OCI-LY1 (cell line): Measurements from ENCODE around the gene CTNNBL1.

Source experiments
- H2AFZ ChIP-seq: fragments of 200-600 bp; sonication (generic), shearing (Covaris generic); 2 replicates; pipeline ENCODE4 v1.6.0; 2014; ENCODE audit warnings: antibody characterized with exemption, mild to moderate bottlenecking, low read length
- H3F3A ChIP-seq: fragments of 200-600 bp; sonication (generic), shearing (Covaris generic); 2 replicates; pipeline ENCODE4 v1.6.0; 2014; ENCODE audit warnings: mild to moderate bottlenecking, antibody characterized with exemption, low read length, moderate library complexity; ENCODE audit not compliant: insufficient read depth
- H3K27ac ChIP-seq: fragments of 200-600 bp; sonication (generic); 2 replicates; pipeline ENCODE4 v1.5.1; 2014; ENCODE audit warnings: low read length, mixed run types, mild to moderate bottlenecking, low read depth; ENCODE audit not compliant: poor library complexity, severe bottlenecking
- H3K27me3 ChIP-seq: fragments of 200-600 bp; sonication (generic); 2 replicates; pipeline ENCODE4 v1.6.0; 2014; ENCODE audit warnings: antibody characterized with exemption, mild to moderate bottlenecking, low read length, moderate library complexity; ENCODE audit not compliant: insufficient read depth
- H3K36me3 ChIP-seq: fragments of 200-600 bp; sonication (generic); 2 replicates; pipeline ENCODE4 v1.6.1; 2014; ENCODE audit warnings: mild to moderate bottlenecking, antibody characterized with exemption, low read length, moderate library complexity, mixed read lengths; ENCODE audit not compliant: insufficient read depth
- H3K4me1 ChIP-seq: fragments of 200-600 bp; sonication (generic); 2 replicates; pipeline ENCODE4 v1.5.1; 2014; ENCODE audit warnings: mild to moderate bottlenecking, low read length, moderate library complexity; ENCODE audit not compliant: insufficient read depth, severe bottlenecking
- H3K4me2 ChIP-seq: fragments of 200-600 bp; sonication (generic), shearing (Covaris generic); 2 replicates; pipeline ENCODE4 v1.6.1; 2014; ENCODE audit warnings: low read length
- H3K4me3 ChIP-seq: fragments of 200-600 bp; sonication (generic); 2 replicates; pipeline ENCODE4 v1.5.1; 2014; ENCODE audit warnings: low read length, low read depth, mild to moderate bottlenecking, mixed read lengths; ENCODE audit not compliant: poor library complexity, severe bottlenecking
- H3K79me2 ChIP-seq: fragments of 200-600 bp; shearing (Covaris generic); 2 replicates; pipeline ENCODE4 v1.6.1; 2016; ENCODE audit warnings: mixed run types, low read length, mixed read lengths; ENCODE audit not compliant: insufficient read depth
- H3K9ac ChIP-seq: fragments of 200-600 bp; sonication (generic), shearing (Covaris generic); 2 replicates; pipeline ENCODE4 v1.6.1; 2014; ENCODE audit warnings: mild to moderate bottlenecking, low read length, mixed read lengths
- H3K9me2 ChIP-seq: fragments of 200-600 bp; sonication (generic), shearing (Covaris generic); 2 replicates; pipeline ENCODE4 v1.6.1; 2014; ENCODE audit warnings: low read depth, mild to moderate bottlenecking, low read length, mixed read lengths
- H3K9me3 ChIP-seq: fragments of 200-600 bp; shearing (Covaris generic); 2 replicates; pipeline ENCODE4 v1.6.1; 2014; ENCODE audit warnings: low read length, mixed read lengths
- H4K20me1 ChIP-seq: fragments of 200-600 bp; sonication (generic), shearing (Covaris generic); 2 replicates; pipeline ENCODE4 v1.6.0; 2016; ENCODE audit warnings: mild to moderate bottlenecking, low read length; ENCODE audit not compliant: insufficient read depth
- CTCF ChIP-seq: fragments of 200-600 bp; sonication (generic), shearing (Covaris generic); IDR thresholded peaks from 2 replicates; pipeline ENCODE4 v1.5.1; 2017; ENCODE audit warnings: mild to moderate bottlenecking, antibody characterized with exemption, low read length, moderate library complexity, mixed read lengths
- EZH2 ChIP-seq: fragments of 200-600 bp; sonication (generic), shearing (Covaris generic); IDR thresholded peaks from 2 replicates; pipeline ENCODE4 v1.8.0; 2017; ENCODE audit warnings: borderline replicate concordance, mixed run types, mild to moderate bottlenecking, antibody characterized with exemption, low read length, moderate library complexity, mixed read lengths

Gene CTNNBL1

GRCh38 chr20:37839955-37840354, 146.1 kb downstream of the CTNNBL1 start:
- H3K4me2 ChIP-seq: no peak overlapping the region
- H3K9ac ChIP-seq: no peak overlapping the region
- no peaks in the 10 kb centered on the region for H4K20me1 ChIP-seq
- H3K79me2 ChIP-seq: no peaks in the 10 kb centered on the region
- H3K4me1 ChIP-seq: no peaks in the 10 kb centered on the region
- TF ChIP-seq CTCF: no peak
- TF ChIP-seq EZH2: no peak
- no peaks in the 10 kb centered on the region for H3K9me2 ChIP-seq
- H3K36me3 ChIP-seq: peaks cover 23% of the 10 kb centered on the region; the same call in 1 of the 2 replicates
- no peak overlapping the region for H3K4me3 ChIP-seq
- H3K27me3 ChIP-seq: no peaks in the 10 kb centered on the region
- H3F3A ChIP-seq: no peaks in the 10 kb centered on the region
- no peak overlapping the region for H3K27ac ChIP-seq
- no peaks in the 10 kb centered on the region for H3K9me3 ChIP-seq
- H2AFZ ChIP-seq: no peak overlapping the region

DNA sequence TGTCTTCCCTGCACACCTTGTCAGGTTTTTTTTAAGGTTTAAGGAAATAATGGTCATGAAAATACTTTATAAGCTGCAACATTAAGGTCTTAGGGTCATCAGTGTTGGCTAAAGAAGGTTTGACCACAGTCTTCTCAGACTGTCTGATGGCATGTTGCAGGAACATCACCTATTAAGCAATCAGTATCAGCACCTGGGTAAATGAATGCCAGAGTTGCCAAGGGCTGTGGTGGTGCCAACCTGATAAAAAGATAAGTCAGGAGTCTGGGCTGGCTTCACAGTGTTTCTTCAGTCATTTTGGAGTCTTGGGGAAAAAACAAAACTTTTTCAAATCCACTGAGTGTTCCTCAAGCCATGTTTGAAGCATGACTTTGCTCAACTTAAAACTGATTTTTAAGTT, 147.6 kb downstream of the CTNNBL1 start:
- Histone ChIP-seq H3K27me3 (no peaks in the 10 kb centered on the region), H3K27ac (no peak overlapping the region), H3K4me2 (no peak overlapping the region), H3K4me3 (no peak overlapping the region), H3F3A (no peaks in the 10 kb centered on the region), H3K4me1 (no peaks in the 10 kb centered on the region), H3K9ac (no peak overlapping the region), H4K20me1 (no peaks in the 10 kb centered on the region), H3K79me2 (no peaks in the 10 kb centered on the region), H3K9me2 (no peaks in the 10 kb centered on the region), H2AFZ (no peak overlapping the region), H3K9me3 (no peaks in the 10 kb centered on the region), H3K36me3 (peaks cover 26% of the 10 kb centered on the region; the same call in 1 of the 2 replicates)
- no peak for TF ChIP-seq EZH2
- TF ChIP-seq CTCF: no peak

- no peak for TF ChIP-seq CTCF
These were observed 148.1 kb downstream of the CTNNBL1 start for GRCh38 chr20:37841971-37842370.

More at GRCh38 chr20:37841971-37842370, 148.1 kb downstream of the CTNNBL1 start:
- Histone ChIP-seq H3K9me3 (no peaks in the 10 kb centered on the region), H3K4me1 (no peaks in the 10 kb centered on the region), H3K9ac (no peak overlapping the region), H3F3A (no peaks in the 10 kb centered on the region), H3K4me3 (no peak overlapping the region), H4K20me1 (no peaks in the 10 kb centered on the region), H2AFZ (no peak overlapping the region), H3K79me2 (no peaks in the 10 kb centered on the region), H3K27me3 (no peaks in the 10 kb centered on the region), H3K27ac (no peak overlapping the region), H3K9me2 (no peaks in the 10 kb centered on the region), H3K36me3 (peaks cover 27% of the 10 kb centered on the region; the same call in 1 of the 2 replicates), H3K4me2 (no peak overlapping the region)
